OCI-LY1 (cell line): ENCODE results near the gene CFAP61.
"Not testable (repeated sequence)": the region's sequence is repeated elsewhere in the genome, so short reads cannot be mapped to it uniquely, and the experiment has no call there.

Experiments
- EZH2 ChIP-seq: fragments of 200-600 bp; sonication (generic), shearing (Covaris generic); IDR thresholded peaks from 2 replicates; pipeline ENCODE4 v1.8.0; 2017; ENCODE audit warnings: borderline replicate concordance, mixed run types, mild to moderate bottlenecking, antibody characterized with exemption, low read length, moderate library complexity, mixed read lengths
- TF ChIP-seq, protein P1 (sequence below): fragments of 200-600 bp; sonication (generic), shearing (Covaris generic); IDR thresholded peaks from 2 replicates; pipeline ENCODE4 v1.5.1; 2017; ENCODE audit warnings: mild to moderate bottlenecking, antibody characterized with exemption, low read length, moderate library complexity, mixed read lengths

DNA sequence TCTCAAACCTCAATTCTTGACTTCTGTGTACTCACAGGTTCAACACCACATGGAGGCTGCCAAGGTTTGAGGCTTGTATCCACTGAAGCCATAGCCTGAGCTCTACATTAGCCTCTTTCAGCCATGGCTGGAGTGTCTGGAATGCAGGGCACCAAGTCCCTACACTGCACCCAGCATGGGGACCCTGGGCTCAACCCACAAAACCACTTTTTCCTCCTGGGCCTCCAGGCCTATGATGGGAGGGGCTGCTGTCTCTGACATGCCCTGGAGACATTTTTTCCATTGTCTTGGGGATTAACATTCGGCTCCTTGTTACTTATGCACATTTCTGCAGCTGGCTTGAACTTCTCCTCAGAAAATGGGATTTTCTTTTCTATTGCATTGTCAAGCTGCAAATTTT, 192.1 kb downstream of the CFAP61 start:
- TF ChIP-seq, protein P1, sequence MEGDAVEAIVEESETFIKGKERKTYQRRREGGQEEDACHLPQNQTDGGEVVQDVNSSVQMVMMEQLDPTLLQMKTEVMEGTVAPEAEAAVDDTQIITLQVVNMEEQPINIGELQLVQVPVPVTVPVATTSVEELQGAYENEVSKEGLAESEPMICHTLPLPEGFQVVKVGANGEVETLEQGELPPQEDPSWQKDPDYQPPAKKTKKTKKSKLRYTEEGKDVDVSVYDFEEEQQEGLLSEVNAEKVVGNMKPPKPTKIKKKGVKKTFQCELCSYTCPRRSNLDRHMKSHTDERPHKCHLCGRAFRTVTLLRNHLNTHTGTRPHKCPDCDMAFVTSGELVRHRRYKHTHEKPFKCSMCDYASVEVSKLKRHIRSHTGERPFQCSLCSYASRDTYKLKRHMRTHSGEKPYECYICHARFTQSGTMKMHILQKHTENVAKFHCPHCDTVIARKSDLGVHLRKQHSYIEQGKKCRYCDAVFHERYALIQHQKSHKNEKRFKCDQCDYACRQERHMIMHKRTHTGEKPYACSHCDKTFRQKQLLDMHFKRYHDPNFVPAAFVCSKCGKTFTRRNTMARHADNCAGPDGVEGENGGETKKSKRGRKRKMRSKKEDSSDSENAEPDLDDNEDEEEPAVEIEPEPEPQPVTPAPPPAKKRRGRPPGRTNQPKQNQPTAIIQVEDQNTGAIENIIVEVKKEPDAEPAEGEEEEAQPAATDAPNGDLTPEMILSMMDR = not testable (repeated sequence)
- not testable (repeated sequence) for TF ChIP-seq EZH2
